K562 (cell line): ENCODE data around the gene ZNF726. TPM values are rescaled to one million over a fixed set of nuclear protein-coding genes. Genes with fewer than 3 reads are reported as not detected.

Experiments
- EP400 ChIP-seq: fragments of 450-650 bp; IDR thresholded peaks from 2 replicates; pipeline ENCODE4 v1.6.1; 2017; ENCODE audit warnings: antibody characterized with exemption, mild to moderate bottlenecking, moderate library complexity
- GABPA ChIP-seq: fragments of 200-800 bp; sonication (Bioruptor generic); conservative IDR thresholded peaks from 2 replicates; pipeline ENCODE4 v1.6.1; 2016; ENCODE audit warnings: low read depth, missing genetic modification characterization, missing compliant biosample characterization
- MXI1 ChIP-seq: IDR thresholded peaks from 2 replicates; pipeline ENCODE4 v1.6.1; 2011; ENCODE audit warnings: low read depth, mild to moderate bottlenecking, improper control_type of control experiment, low read length
- NFYB ChIP-seq: IDR thresholded peaks from 2 replicates; pipeline ENCODE4 v1.6.1; 2011; ENCODE audit warnings: mild to moderate bottlenecking, moderate library complexity; ENCODE audit not compliant: insufficient read length; ENCODE audit errors: extremely low read depth
- POLR2AphosphoS5 ChIP-seq: IDR thresholded peaks from 2 replicates; pipeline ENCODE4 v1.6.1; 2011; ENCODE audit warnings: mild to moderate bottlenecking, low read depth, low read length, moderate library complexity; ENCODE audit not compliant: control insufficient read depth, insufficient read depth
- SETDB1 ChIP-seq: IDR thresholded peaks from one replicate; pipeline ENCODE4 v1.6.1; 2012; ENCODE audit warnings: low read length, control low read depth, inconsistent platforms
- ZBTB33 ChIP-seq: sonication (generic); formaldehyde crosslinking; IDR thresholded peaks from 2 replicates; pipeline ENCODE4 v1.8.1; 2023; ENCODE audit warnings: mild to moderate bottlenecking, missing genetic modification reagents
- polyA plus RNA-seq, 8 experiments: library from polyadenylated mRNA; depleted of rRNA in 4 of 8; stranded (reverse) in 5 of 8; unstranded in 3 of 8; fragments of >200 nt; fragmentation: Nextera tagmentation in 2 of 8; fragmentation: Illumina TruSeq in 1 of 8; extraction: Ambion mirVana in 2 of 8; extraction: Trizol in 1 of 8; gene quantifications; 2 replicates each; pipeline versions ENCODE4 v1.2.1 to v1.2.3, GENCODE V29; 2011 to 2014; ENCODE audit warnings: inconsistent platforms in 1 of 8, missing spikeins in 1 of 8
- total RNA-seq, 7 experiments: library from RNA; depleted of rRNA in 6 of 7; stranded (reverse); fragments of >200 nt in 6 of 7; fragmentation: Illumina TruSeq in 2 of 7; extraction: Trizol in 2 of 7; gene quantifications; 2 replicates each; pipeline versions ENCODE4 v1.2.1 to v1.2.3, GENCODE V29; 2011 to 2021; ENCODE audit warnings: low replicate concordance in 1 of 7
- TF ChIP-seq, protein P1 (sequence below): fragments of 250-450 bp; sonication (Bioruptor Pico); IDR thresholded peaks from 2 replicates; pipeline ENCODE4 v1.4.0; 2020
- TF ChIP-seq, protein P2 (sequence below): fragments of 450-650 bp; IDR thresholded peaks from 2 replicates; pipeline ENCODE4 v1.6.1; 2016; ENCODE audit warnings: low read depth, mild to moderate bottlenecking, moderate library complexity
- TF ChIP-seq, protein P3 (sequence below), 2 experiments: fragments of 450-650 bp in 1 of 2; sonication (generic) in 1 of 2; formaldehyde crosslinking in 1 of 2; IDR thresholded peaks in 1 of 2; conservative IDR thresholded peaks in 1 of 2; 2 replicates each; pipeline versions ENCODE4 v1.6.1 to v1.8.1; 2016 to 2023; ENCODE audit warnings: mild to moderate bottlenecking in 2 of 2, moderate library complexity in 2 of 2, inconsistent platforms in 1 of 2, missing genetic modification reagents in 1 of 2
- TF ChIP-seq, protein P4 (sequence below): conservative IDR thresholded peaks from 2 replicates; pipeline ENCODE4 v1.6.1; 2011; ENCODE audit warnings: low read depth, mild to moderate bottlenecking, low read length; ENCODE audit not compliant: control insufficient read depth

The ZNF726 gene
- total and polyA plus RNA-seq, 9 of the 15 experiments (the other 6 are each of a cell fraction or from before 2014, with no cell fraction given) = 8.6 to 20.8 (median 14.6) TPM

DNA sequence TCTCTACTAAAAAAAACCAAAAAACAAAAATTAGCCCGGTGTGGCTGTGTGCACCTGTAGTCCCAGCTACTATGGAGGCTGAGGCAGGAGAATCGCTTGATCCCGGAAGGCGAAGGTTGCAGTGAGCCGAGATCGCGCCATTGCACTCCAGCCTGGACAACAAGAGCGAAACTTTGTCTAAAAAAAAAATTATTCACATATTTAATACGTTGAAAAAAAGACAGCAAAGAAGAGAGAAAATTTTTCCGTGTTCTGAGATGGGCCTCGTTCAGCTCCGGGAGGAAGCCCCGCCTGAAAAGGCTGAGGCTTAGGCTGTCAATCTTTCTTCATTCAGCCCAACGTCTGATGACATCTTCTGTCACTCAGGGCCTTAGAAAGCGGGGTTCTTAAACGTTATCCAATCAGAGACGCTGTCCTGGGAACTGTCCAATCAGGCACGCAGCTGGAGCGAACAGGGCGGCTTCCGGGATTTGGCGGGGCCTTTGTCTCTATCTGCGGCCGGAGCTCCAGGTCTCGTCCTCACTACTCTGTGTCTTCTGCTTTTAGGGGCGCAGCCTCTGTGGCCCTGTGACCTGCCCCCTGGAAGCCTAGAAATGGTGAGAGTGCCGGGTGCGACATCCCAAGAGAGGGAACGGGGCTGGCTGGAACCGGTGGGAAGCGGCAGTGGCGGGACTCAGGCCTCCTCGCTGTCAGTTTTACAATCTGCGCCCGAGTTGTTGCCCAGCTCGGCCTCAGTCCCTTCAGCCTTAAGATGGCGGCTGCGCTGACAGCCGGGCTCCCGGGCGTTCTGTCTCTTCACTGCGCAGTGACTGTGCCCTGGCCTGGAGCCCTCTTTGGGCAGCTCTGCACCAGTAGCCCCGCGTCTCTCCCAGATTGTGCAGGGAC is at the start of gene ZNF726 (continued):
- no peak for TF ChIP-seq ZBTB33
- TF ChIP-seq SETDB1 = no peak
- peak; percentile 65 for TF ChIP-seq POLR2AphosphoS5
- TF ChIP-seq, protein P1, sequence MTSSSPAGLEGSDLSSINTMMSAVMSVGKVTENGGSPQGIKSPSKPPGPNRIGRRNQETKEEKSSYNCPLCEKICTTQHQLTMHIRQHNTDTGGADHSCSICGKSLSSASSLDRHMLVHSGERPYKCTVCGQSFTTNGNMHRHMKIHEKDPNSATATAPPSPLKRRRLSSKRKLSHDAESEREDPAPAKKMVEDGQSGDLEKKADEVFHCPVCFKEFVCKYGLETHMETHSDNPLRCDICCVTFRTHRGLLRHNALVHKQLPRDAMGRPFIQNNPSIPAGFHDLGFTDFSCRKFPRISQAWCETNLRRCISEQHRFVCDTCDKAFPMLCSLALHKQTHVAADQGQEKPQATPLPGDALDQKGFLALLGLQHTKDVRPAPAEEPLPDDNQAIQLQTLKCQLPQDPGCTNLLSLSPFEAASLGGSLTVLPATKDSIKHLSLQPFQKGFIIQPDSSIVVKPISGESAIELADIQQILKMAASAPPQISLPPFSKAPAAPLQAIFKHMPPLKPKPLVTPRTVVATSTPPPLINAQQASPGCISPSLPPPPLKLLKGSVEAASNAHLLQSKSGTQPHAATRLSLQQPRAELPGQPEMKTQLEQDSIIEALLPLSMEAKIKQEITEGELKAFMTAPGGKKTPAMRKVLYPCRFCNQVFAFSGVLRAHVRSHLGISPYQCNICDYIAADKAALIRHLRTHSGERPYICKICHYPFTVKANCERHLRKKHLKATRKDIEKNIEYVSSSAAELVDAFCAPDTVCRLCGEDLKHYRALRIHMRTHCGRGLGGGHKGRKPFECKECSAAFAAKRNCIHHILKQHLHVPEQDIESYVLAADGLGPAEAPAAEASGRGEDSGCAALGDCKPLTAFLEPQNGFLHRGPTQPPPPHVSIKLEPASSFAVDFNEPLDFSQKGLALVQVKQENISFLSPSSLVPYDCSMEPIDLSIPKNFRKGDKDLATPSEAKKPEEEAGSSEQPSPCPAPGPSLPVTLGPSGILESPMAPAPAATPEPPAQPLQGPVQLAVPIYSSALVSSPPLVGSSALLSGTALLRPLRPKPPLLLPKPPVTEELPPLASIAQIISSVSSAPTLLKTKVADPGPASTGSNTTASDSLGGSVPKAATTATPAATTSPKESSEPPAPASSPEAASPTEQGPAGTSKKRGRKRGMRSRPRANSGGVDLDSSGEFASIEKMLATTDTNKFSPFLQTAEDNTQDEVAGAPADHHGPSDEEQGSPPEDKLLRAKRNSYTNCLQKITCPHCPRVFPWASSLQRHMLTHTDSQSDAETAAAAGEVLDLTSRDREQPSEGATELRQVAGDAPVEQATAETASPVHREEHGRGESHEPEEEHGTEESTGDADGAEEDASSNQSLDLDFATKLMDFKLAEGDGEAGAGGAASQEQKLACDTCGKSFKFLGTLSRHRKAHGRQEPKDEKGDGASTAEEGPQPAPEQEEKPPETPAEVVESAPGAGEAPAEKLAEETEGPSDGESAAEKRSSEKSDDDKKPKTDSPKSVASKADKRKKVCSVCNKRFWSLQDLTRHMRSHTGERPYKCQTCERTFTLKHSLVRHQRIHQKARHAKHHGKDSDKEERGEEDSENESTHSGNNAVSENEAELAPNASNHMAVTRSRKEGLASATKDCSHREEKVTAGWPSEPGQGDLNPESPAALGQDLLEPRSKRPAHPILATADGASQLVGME (CRISPR knock-in tag) = no peak
- TF ChIP-seq, protein P2, sequence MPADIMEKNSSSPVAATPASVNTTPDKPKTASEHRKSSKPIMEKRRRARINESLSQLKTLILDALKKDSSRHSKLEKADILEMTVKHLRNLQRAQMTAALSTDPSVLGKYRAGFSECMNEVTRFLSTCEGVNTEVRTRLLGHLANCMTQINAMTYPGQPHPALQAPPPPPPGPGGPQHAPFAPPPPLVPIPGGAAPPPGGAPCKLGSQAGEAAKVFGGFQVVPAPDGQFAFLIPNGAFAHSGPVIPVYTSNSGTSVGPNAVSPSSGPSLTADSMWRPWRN = no peak
- TF ChIP-seq, protein P3, sequence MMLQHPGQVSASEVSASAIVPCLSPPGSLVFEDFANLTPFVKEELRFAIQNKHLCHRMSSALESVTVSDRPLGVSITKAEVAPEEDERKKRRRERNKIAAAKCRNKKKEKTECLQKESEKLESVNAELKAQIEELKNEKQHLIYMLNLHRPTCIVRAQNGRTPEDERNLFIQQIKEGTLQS (IDR thresholded peaks at IDR 0.05) = peak; percentile 63
- TF ChIP-seq, protein P3 (CRISPR knock-in tag; conservative IDR thresholded peaks at IDR 0.05) = no peak
- TF ChIP-seq, protein P4, sequence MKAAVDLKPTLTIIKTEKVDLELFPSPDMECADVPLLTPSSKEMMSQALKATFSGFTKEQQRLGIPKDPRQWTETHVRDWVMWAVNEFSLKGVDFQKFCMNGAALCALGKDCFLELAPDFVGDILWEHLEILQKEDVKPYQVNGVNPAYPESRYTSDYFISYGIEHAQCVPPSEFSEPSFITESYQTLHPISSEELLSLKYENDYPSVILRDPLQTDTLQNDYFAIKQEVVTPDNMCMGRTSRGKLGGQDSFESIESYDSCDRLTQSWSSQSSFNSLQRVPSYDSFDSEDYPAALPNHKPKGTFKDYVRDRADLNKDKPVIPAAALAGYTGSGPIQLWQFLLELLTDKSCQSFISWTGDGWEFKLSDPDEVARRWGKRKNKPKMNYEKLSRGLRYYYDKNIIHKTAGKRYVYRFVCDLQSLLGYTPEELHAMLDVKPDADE = 0 out of 2 replicates have a peak, but pooled peaks have one; percentile 51
- TF ChIP-seq MXI1 = no peak
- TF ChIP-seq NFYB = peak; percentile 83
- TF ChIP-seq GABPA (tag) = peak; percentile 77
- TF ChIP-seq EP400 = peak; percentile 82
